Right ventricle myocardium superior (tissue), 1 donor: ENCODE results near the gene INPP5A. TPM values are rescaled to one million over a fixed set of nuclear protein-coding genes. Genes with fewer than 3 reads are reported as not detected.

ENCODE experiments used
- ATAC-seq: fragments of 200-7000 bp; cut with Tn5 transposase; one replicate; pipeline ENCODE4 v1.9.1; 2020; ENCODE audit warnings: mild to moderate bottlenecking; ENCODE audit not compliant: poor library complexity
- DNase-seq: peaks from one replicate; pipeline ENCODE4 v3.0.0-alpha.2; 2020
- intact Hi-C: fragments of 100-400 bp; cut with DNase I; formaldehyde crosslinking; loops from one replicate; pipeline ENCODE4 v1.11.2; 2022
- total RNA-seq: library from RNA; stranded (reverse); fragmentation: NEBNext Ultra II Directional; extraction: Animal tissue kit (Norgen Biotek cat#: 25700); gene quantifications from one replicate; pipeline ENCODE4 v1.2.1, GENCODE V29; 2021
- donor health status: DM: no; HTN: yes; CAD: no; lungs with severe emphysema.

The INPP5A gene
- total RNA-seq, 1 donor from 2014 or later: 99.1 TPM

- DNase-seq: no peak
- intact Hi-C loops: no loop called here
- no peak for ATAC-seq
Measured at GRCh38 chr10:132748545-132749370, 211.2 kb downstream of the INPP5A start.

GRCh38 chr10:132749371-132749795 is 211.8 kb downstream of the INPP5A start:
- DNase-seq: no peak
- ATAC-seq: no peak
- intact Hi-C loops: no loop called here

- intact Hi-C loops: no loop called here
- no peak for ATAC-seq
- no peak for DNase-seq
Measured at GRCh38 chr10:132750936-132751335, 213.3 kb downstream of the INPP5A start.

GRCh38 chr10:132752378-132752777 is 214.8 kb downstream of the INPP5A start:
- ATAC-seq (no peak), DNase-seq (no peak)
- intact Hi-C loops: no loop called here

- ATAC-seq (no peak), DNase-seq (no peak)
- intact Hi-C loops: no loop called here
Measured at GRCh38 chr10:132752961-132753360, 215.4 kb downstream of the INPP5A start.

GRCh38 chr10:132753596-132753995 is 216.0 kb downstream of the INPP5A start:
- DNase-seq (no peak), ATAC-seq (no peak)
- intact Hi-C loops: no loop called here

- intact Hi-C loops: no loop called here
- DNase-seq: no peak
- ATAC-seq: no peak
Measured at GRCh38 chr10:132754071-132754470, 216.5 kb downstream of the INPP5A start.

GRCh38 chr10:132755166-132755711 is 217.7 kb downstream of the INPP5A start:
- DNase-seq (no peak), ATAC-seq (no peak)
- intact Hi-C loops: no loop called here

GRCh38 chr10:132756591-132756990 is 219.0 kb downstream of the INPP5A start:
- DNase-seq: no peak
- ATAC-seq: no peak
- intact Hi-C loops: no loop called here

GRCh38 chr10:132757171-132757570 is 219.6 kb downstream of the INPP5A start:
- intact Hi-C loops: no loop called here
- ATAC-seq (no peak), DNase-seq (no peak)

- no peak for ATAC-seq
- intact Hi-C loops: no loop called here
- no peak for DNase-seq
Measured at GRCh38 chr10:132758865-132759264, 221.3 kb downstream of the INPP5A start.

GRCh38 chr10:132761395-132762060 is 223.9 kb downstream of the INPP5A start:
- no peak for ATAC-seq
- intact Hi-C loops: no loop called here
- DNase-seq: no peak

GRCh38 chr10:132762267-132762666 is 224.7 kb downstream of the INPP5A start:
- intact Hi-C loops: no loop called here
- no peak for ATAC-seq
- no peak for DNase-seq

GRCh38 chr10:132763545-132763944 is 226.0 kb downstream of the INPP5A start:
- ATAC-seq: no peak
- intact Hi-C loops: no loop called here

GRCh38 chr10:132764108-132764507 is 226.5 kb downstream of the INPP5A start:
- no peak for ATAC-seq
- DNase-seq: no peak
- intact Hi-C loops: no loop called here

More at GRCh38 chr10:132763545-132763944, 226.0 kb downstream of the INPP5A start:
- no peak for DNase-seq

GRCh38 chr10:132765435-132765834 is 227.8 kb downstream of the INPP5A start:
- DNase-seq: no peak
- no peak for ATAC-seq
- intact Hi-C loops: no loop called here

GRCh38 chr10:132766291-132766690 is 228.7 kb downstream of the INPP5A start:
- intact Hi-C loops: no loop called here
- ATAC-seq (no peak), DNase-seq (no peak)

GRCh38 chr10:132768346-132769248 is 231.0 kb downstream of the INPP5A start:
- no peak for DNase-seq
- intact Hi-C loops: no loop called here
- ATAC-seq: no peak
